KMS-11 (cell line): ENCODE measurements around the gene GREB1L.

ENCODE experiments used
- H2AFZ ChIP-seq: fragments of 200-600 bp; sonication (generic); 2 replicates; pipeline ENCODE4 v1.6.1; 2016; ENCODE audit warnings: antibody characterized with exemption, mixed run types, low read depth
- H3K27ac ChIP-seq: fragments of 200-600 bp; sonication (generic); 2 replicates; pipeline ENCODE4 v1.6.1; 2016; ENCODE audit warnings: mild to moderate bottlenecking, mixed run types
- H3K27me3 ChIP-seq: fragments of 200-600 bp; sonication (generic); 2 replicates; pipeline ENCODE4 v1.6.1; 2017; ENCODE audit warnings: mild to moderate bottlenecking, low read depth, mixed run types, moderate library complexity; ENCODE audit not compliant: insufficient read depth
- H3K36me3 ChIP-seq: fragments of 200-600 bp; sonication (generic); 2 replicates; pipeline ENCODE4 v1.6.1; 2017; ENCODE audit warnings: mild to moderate bottlenecking, mixed run types; ENCODE audit not compliant: insufficient read depth
- H3K4me1 ChIP-seq: fragments of 200-600 bp; sonication (generic); 2 replicates; pipeline ENCODE4 v1.6.1; 2016; ENCODE audit warnings: mild to moderate bottlenecking, low read depth, mixed run types; ENCODE audit not compliant: poor library complexity, severe bottlenecking
- H3K4me2 ChIP-seq: fragments of 200-600 bp; sonication (generic); 2 replicates; pipeline ENCODE4 v1.7.0; 2016; ENCODE audit warnings: mild to moderate bottlenecking, mixed run types
- H3K4me3 ChIP-seq: fragments of 200-600 bp; sonication (generic); IDR thresholded peaks from 2 replicates; pipeline ENCODE4 v1.6.1; 2017; ENCODE audit warnings: low read depth, low read length, mixed read lengths; ENCODE audit not compliant: insufficient read depth
- H3K79me2 ChIP-seq: fragments of 200-600 bp; sonication (generic); 2 replicates; pipeline ENCODE4 v1.6.1; 2016; ENCODE audit warnings: low read depth, mixed run types; ENCODE audit not compliant: insufficient read depth
- H3K9ac ChIP-seq: fragments of 200-600 bp; sonication (generic); 2 replicates; pipeline ENCODE4 v1.6.1; 2016; ENCODE audit warnings: mild to moderate bottlenecking, mixed run types
- H4K20me1 ChIP-seq: fragments of 200-600 bp; sonication (generic); 2 replicates; pipeline ENCODE4 v1.6.1; 2016; ENCODE audit warnings: mild to moderate bottlenecking, mixed run types; ENCODE audit not compliant: insufficient read depth
- TF ChIP-seq, protein P1 (sequence below): fragments of 200-600 bp; sonication (generic); conservative IDR thresholded peaks from 2 replicates; pipeline ENCODE4 v1.6.1; 2017; ENCODE audit warnings: low read depth, mild to moderate bottlenecking, antibody characterized with exemption, low read length, moderate library complexity, mixed read lengths

GREB1L gene

DNA sequence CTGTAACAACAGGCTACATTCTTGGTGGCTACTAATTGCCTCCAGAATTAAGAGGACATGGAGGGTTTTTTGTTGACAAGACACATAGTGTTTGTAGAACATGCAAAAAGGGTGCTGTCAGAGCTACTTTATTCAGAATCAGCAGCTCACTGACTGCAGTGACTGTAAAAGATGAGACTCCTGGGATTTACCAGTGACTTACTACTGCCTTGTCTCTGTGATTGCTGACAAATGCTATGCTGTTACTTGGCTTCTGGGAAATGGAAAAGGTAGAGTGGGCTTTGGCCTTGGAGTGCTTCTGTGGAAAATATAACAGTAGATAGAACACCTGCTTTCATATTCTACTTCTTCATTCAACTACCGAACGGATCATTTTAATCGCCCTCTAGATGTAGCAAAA is 47.8 kb downstream of the GREB1L start:
- Histone ChIP-seq H3K27ac (no peak overlapping the region), H3K4me3 (no peak overlapping the region), H2AFZ (no peak overlapping the region), H3K4me2 (no peak overlapping the region), H3K36me3 (no peaks in the 10 kb centered on the region), H3K27me3 (no peaks in the 10 kb centered on the region), H4K20me1 (no peaks in the 10 kb centered on the region), H3K4me1 (no peaks in the 10 kb centered on the region), H3K79me2 (no peaks in the 10 kb centered on the region), H3K9ac (no peak overlapping the region)
- TF ChIP-seq, protein P1, sequence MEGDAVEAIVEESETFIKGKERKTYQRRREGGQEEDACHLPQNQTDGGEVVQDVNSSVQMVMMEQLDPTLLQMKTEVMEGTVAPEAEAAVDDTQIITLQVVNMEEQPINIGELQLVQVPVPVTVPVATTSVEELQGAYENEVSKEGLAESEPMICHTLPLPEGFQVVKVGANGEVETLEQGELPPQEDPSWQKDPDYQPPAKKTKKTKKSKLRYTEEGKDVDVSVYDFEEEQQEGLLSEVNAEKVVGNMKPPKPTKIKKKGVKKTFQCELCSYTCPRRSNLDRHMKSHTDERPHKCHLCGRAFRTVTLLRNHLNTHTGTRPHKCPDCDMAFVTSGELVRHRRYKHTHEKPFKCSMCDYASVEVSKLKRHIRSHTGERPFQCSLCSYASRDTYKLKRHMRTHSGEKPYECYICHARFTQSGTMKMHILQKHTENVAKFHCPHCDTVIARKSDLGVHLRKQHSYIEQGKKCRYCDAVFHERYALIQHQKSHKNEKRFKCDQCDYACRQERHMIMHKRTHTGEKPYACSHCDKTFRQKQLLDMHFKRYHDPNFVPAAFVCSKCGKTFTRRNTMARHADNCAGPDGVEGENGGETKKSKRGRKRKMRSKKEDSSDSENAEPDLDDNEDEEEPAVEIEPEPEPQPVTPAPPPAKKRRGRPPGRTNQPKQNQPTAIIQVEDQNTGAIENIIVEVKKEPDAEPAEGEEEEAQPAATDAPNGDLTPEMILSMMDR, result no peak

DNA sequence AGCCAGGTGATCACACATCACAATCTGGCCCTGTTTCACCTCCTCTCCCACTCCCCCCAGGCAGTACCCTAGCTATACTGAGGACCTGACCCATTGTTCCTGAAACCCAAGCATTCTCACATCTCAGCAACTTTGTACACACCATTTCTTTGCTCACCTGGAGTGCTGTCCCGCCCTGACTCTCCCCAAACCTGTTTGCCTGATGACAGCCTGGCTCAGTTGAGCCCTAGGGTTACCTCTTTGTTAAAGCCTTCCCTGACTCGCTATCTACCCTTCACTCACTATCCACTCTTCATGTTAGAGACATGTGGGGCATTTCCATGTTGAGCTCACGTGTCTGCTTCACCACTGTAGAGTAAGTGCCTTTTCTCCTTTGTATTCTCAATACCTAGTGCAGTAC is 49.1 kb downstream of the GREB1L start:
- H3K4me3 ChIP-seq, result no peak overlapping the region
- TF ChIP-seq, protein P1, result no peak

DNA sequence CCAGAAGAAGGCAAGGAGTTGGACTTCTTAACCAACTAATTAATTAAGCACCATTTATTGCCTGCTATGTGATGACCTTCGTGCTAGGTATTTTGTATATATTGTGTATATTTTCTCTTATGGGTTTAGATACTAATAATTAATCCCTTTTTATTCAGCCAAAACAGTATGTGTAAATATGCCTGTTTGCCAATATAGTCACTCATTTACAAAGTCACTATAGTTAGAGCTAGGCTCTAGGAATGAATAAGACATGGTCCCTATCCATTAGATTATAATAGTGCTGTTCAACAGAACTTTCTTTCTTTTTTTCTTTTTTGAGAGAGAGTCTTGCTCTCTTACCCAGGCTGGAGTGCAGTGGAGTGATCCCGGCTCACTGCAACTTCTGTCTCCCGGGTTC is 51.4 kb downstream of the GREB1L start:
- H3K4me3 ChIP-seq, result no peak overlapping the region
- H3K27me3 ChIP-seq, result no peaks in the 10 kb centered on the region
- H3K27ac ChIP-seq, result no peak overlapping the region
- H2AFZ ChIP-seq, result no peak overlapping the region
- H4K20me1 ChIP-seq, result no peaks in the 10 kb centered on the region
- H3K4me2 ChIP-seq, result no peak overlapping the region
- TF ChIP-seq, protein P1, result no peak
- H3K9ac ChIP-seq, result no peak overlapping the region
- H3K4me1 ChIP-seq, result no peaks in the 10 kb centered on the region
- H3K36me3 ChIP-seq, result no peaks in the 10 kb centered on the region
- H3K79me2 ChIP-seq, result no peaks in the 10 kb centered on the region

More for the DNA sequence above, 49.1 kb downstream of the GREB1L start:
- Histone ChIP-seq H3K9ac (no peak overlapping the region), H3K27ac (no peak overlapping the region), H3K4me2 (no peak overlapping the region), H3K4me1 (no peaks in the 10 kb centered on the region), H3K36me3 (no peaks in the 10 kb centered on the region), H3K79me2 (no peaks in the 10 kb centered on the region), H4K20me1 (no peaks in the 10 kb centered on the region), H2AFZ (no peak overlapping the region), H3K27me3 (no peaks in the 10 kb centered on the region)

DNA sequence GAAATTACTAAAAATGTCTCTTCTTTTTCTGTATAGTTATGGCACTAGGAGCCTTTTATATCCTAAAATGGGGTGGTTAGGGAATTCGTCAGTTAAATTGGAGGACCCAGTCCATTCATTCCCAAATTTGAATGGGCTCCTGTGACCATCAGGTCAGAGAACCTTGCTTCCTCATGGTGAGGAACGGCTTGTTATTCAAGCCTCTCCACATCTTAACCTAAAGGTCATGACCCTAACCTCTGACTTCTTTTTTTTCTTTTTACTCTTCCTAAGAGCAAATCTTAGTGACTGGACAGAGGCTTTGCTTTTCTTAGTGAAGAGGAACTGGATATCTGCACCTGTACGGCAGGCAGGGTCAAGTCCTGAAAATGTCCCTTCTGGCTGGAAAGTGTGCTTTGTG is 53.1 kb downstream of the GREB1L start:
- TF ChIP-seq, protein P1, result no peak
- no peak overlapping the region for H3K4me2 ChIP-seq
- H3K4me1 ChIP-seq, result no peaks in the 10 kb centered on the region
- no peaks in the 10 kb centered on the region for H4K20me1 ChIP-seq
- no peak overlapping the region for H3K9ac ChIP-seq
- H3K27ac ChIP-seq, result no peak overlapping the region
- H2AFZ ChIP-seq, result no peak overlapping the region
- H3K4me3 ChIP-seq, result no peak overlapping the region
- H3K27me3 ChIP-seq, result no peaks in the 10 kb centered on the region
- H3K36me3 ChIP-seq, result no peaks in the 10 kb centered on the region
- H3K79me2 ChIP-seq, result no peaks in the 10 kb centered on the region
